Ishikawa (cell line): ENCODE data around the gene HLA-F.
A peak's percentile ranks its signal among the peaks of the same experiment; 100 is the strongest.

ENCODE experiments used
- CEBPB ChIP-seq: IDR thresholded peaks from 2 replicates; pipeline ENCODE4 v1.6.1; 2012
- CREB1 ChIP-seq: IDR thresholded peaks from 2 replicates; pipeline ENCODE4 v1.6.1; 2012; ENCODE audit warnings: low read depth
- EGR1 ChIP-seq: IDR thresholded peaks from 2 replicates; pipeline ENCODE4 v1.6.1; 2012
- EP300 ChIP-seq: IDR thresholded peaks from 2 replicates; pipeline ENCODE4 v1.6.1; 2012; ENCODE audit warnings: borderline replicate concordance
- FOXM1 ChIP-seq: IDR thresholded peaks from 2 replicates; pipeline ENCODE4 v1.6.1; 2012; ENCODE audit warnings: low read depth, borderline replicate concordance
- NFIC ChIP-seq: IDR thresholded peaks from 2 replicates; pipeline ENCODE4 v1.6.1; 2012
- RAD21 ChIP-seq: IDR thresholded peaks from 2 replicates; pipeline ENCODE4 v1.6.1; 2012; ENCODE audit warnings: low read depth
- TAF1 ChIP-seq: IDR thresholded peaks from 2 replicates; pipeline ENCODE4 v1.6.1; 2012; ENCODE audit warnings: low read depth, mild to moderate bottlenecking
- TCF12 ChIP-seq: IDR thresholded peaks from 2 replicates; pipeline ENCODE4 v1.6.1; 2012; ENCODE audit warnings: low read depth
- TEAD4 ChIP-seq: IDR thresholded peaks from 2 replicates; pipeline ENCODE4 v1.6.1; 2012
- YY1 ChIP-seq: IDR thresholded peaks from 2 replicates; pipeline ENCODE4 v1.6.1; 2012; ENCODE audit warnings: low read depth
- ZBTB7A ChIP-seq: IDR thresholded peaks from 2 replicates; pipeline ENCODE4 v1.6.1; 2012; ENCODE audit warnings: low read depth
- TF ChIP-seq, protein P1 (sequence below): IDR thresholded peaks from 2 replicates; pipeline ENCODE4 v1.6.1; 2012
- TF ChIP-seq, protein P2 (sequence below): IDR thresholded peaks from 2 replicates; pipeline ENCODE4 v1.6.1; 2012
- TF ChIP-seq, protein P3 (sequence below): IDR thresholded peaks from 2 replicates; pipeline ENCODE4 v1.6.1; 2012; ENCODE audit warnings: low read depth, mild to moderate bottlenecking

The HLA-F gene

DNA sequence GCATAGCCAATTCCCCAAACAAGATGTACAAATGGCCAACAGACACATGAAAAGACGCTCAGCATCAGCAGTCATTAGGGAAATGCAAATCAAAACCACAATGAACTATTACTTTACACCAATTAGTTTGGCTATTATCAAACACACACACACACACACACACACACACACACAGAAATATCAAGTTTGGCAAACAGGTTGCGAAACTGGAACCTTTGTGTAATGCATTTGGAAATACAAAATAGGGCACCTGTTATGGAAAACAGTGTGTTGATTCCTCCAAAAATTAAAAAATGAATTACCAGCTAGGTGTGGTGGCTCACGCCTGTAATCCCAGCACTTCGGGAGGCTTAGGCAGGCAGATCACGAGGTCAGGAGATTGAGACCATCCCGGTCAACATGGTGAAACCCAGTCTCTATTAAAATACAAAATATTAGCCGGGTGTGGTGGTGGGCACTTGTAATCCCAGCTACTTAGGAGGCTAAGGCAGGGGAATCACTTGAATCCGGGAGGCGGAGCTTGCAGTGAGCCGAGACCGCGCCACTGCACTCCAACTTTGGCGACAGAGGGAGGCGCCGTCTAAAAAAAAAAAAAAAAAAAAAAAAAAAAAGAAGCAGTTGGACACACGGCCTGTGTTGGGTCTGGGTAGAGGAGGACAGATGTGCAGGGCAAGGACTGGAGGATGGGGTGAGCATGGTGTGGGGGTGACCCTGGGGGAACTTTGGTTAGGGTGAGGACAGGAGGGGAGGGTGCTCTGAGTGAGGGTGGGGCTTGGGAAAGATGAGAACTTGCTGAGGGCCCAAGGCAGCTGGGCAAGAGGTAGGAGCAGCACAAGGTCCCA lies 23.8 kb downstream of the HLA-F start:
- TF ChIP-seq TCF12, result no peak
- TF ChIP-seq EP300, result no peak
- no peak for TF ChIP-seq NFIC
- TF ChIP-seq CEBPB, result no peak
- TF ChIP-seq FOXM1, result no peak
- no peak for TF ChIP-seq TAF1
- TF ChIP-seq YY1, result no peak
- TF ChIP-seq ZBTB7A, result no peak
- no peak for TF ChIP-seq TEAD4
- TF ChIP-seq EGR1, result no peak
- TF ChIP-seq, protein P1, sequence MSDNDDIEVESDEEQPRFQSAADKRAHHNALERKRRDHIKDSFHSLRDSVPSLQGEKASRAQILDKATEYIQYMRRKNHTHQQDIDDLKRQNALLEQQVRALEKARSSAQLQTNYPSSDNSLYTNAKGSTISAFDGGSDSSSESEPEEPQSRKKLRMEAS, result no peak
- no peak for TF ChIP-seq RAD21
- TF ChIP-seq, protein P2, sequence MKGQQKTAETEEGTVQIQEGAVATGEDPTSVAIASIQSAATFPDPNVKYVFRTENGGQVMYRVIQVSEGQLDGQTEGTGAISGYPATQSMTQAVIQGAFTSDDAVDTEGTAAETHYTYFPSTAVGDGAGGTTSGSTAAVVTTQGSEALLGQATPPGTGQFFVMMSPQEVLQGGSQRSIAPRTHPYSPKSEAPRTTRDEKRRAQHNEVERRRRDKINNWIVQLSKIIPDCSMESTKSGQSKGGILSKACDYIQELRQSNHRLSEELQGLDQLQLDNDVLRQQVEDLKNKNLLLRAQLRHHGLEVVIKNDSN, result no peak
- TF ChIP-seq, protein P3, sequence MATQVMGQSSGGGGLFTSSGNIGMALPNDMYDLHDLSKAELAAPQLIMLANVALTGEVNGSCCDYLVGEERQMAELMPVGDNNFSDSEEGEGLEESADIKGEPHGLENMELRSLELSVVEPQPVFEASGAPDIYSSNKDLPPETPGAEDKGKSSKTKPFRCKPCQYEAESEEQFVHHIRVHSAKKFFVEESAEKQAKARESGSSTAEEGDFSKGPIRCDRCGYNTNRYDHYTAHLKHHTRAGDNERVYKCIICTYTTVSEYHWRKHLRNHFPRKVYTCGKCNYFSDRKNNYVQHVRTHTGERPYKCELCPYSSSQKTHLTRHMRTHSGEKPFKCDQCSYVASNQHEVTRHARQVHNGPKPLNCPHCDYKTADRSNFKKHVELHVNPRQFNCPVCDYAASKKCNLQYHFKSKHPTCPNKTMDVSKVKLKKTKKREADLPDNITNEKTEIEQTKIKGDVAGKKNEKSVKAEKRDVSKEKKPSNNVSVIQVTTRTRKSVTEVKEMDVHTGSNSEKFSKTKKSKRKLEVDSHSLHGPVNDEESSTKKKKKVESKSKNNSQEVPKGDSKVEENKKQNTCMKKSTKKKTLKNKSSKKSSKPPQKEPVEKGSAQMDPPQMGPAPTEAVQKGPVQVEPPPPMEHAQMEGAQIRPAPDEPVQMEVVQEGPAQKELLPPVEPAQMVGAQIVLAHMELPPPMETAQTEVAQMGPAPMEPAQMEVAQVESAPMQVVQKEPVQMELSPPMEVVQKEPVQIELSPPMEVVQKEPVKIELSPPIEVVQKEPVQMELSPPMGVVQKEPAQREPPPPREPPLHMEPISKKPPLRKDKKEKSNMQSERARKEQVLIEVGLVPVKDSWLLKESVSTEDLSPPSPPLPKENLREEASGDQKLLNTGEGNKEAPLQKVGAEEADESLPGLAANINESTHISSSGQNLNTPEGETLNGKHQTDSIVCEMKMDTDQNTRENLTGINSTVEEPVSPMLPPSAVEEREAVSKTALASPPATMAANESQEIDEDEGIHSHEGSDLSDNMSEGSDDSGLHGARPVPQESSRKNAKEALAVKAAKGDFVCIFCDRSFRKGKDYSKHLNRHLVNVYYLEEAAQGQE, result no peak
- TF ChIP-seq CREB1, result no peak

DNA sequence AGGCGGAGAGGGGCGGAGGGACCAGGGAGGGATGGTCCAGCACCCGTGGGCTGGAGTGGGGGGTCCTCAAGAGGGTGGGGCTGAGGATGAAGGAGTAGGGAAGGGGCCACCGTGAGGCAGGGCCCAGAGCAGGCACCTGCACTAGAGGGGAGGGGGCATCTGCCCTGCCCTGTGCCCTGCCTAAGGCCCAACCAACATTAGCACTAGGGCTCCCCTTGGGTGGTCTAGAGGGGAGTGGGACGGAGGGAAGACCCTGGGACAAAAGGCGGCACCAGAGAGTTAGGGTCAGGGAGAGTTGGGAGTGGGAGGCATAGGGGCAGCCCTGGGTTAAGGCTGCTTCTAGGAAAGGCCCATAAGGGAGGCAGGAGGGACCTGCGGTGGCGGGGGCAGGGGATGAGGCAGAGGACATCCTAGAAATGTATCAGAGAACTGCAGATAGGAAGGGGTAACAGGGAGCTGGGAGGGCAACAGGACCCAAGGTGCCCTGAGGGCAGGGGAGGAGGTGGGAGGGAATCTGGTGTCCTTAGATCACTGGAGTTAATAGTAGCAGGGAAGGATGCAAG lies 24.5 kb downstream of the HLA-F start:
- no peak for TF ChIP-seq CEBPB
- TF ChIP-seq TCF12, result no peak
- TF ChIP-seq, protein P1, result no peak
- TF ChIP-seq EP300, result no peak
- TF ChIP-seq CREB1, result no peak
- TF ChIP-seq YY1, result no peak

DNA sequence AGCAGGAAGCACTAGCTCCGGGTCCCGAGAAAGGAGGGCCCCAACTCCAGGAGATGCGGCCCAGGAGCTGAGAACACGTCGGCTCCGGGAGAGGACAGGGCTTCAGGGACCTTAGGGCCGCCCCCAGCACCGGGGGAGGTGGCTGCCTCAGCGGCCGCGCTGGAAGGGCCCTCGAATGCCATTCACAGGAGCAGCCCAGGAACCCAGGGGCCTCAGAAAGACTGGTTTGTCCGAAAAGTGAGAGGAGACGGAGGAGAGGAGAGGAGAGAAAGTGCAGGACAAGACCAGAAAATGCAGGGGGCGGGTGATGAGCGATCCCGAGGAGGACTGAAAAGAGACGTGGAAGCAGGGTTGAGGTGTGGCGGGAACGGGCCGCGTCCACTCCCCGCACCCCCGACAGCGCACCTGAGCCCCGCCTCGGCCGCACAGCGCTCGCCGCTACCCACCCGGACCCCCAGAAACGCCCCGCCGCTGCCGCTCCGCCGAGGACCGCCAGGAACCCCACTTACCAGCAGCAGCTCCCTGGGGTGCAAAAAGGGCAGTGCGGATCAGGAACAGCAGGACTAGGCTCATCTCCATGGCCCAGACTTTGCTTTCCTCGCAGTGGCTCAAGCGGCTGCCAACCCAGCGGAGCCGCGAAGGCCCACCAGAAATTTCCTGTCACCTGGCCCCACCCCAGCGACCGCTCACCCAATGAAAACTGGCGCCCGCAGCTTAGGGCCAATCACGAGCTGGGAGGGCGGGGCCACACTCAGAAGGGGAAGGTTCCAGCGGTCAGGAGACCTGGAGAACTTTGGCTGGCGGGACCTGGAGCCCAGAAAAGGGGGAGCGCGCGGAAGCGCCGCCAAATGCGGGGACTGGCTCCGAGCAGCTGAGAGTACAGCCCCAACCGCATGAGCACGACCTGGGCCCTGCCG lies 25.4 kb downstream of the HLA-F start:
- no peak for TF ChIP-seq YY1
- no peak for TF ChIP-seq EP300
- TF ChIP-seq CEBPB, result no peak
- TF ChIP-seq ZBTB7A, result peak; percentile 43; the same call in 1 of the 2 replicates
- no peak for TF ChIP-seq TCF12
- TF ChIP-seq TAF1, result peak; percentile 28; the same call in 1 of the 2 replicates
- TF ChIP-seq, protein P2, result peak; percentile 55; the same call in 1 of the 2 replicates
- TF ChIP-seq, protein P1, result peak; percentile 84
- 0 out of 2 replicates have a peak, but pooled peaks have one; percentile 11 for TF ChIP-seq NFIC
- no peak for TF ChIP-seq EGR1
- TF ChIP-seq TEAD4, result no peak
- TF ChIP-seq CREB1, result no peak

DNA sequence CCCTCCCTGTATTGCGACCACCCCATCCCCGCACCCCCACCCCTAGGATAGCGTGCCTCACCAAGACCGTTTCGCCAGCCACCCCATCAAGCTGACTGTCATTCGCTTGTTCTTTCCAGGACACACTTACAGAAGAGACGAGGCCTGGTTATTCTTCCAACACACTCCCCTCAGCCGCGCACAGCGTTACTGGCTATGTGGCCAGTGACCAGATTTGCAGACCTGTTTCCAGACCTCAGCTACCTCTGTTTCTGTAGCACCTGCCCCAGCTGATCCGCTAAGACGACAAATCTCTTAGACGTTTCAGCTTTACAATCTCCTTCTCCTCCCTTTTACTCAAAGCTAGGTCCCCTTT lies 26.1 kb downstream of the HLA-F start:
- TF ChIP-seq TAF1 (no peak), FOXM1 (no peak), EGR1 (no peak), EP300 (no peak), CEBPB (no peak), ZBTB7A (no peak), YY1 (no peak), NFIC (no peak), TEAD4 (no peak), RAD21 (no peak), CREB1 (no peak), TCF12 (no peak)
- TF ChIP-seq, protein P3, result no peak
- TF ChIP-seq, protein P2, result no peak
- TF ChIP-seq, protein P1, result no peak
